ENCODE results near the gene LAMA5. TPM values are rescaled to one million over a fixed set of nuclear protein-coding genes. Genes with fewer than 3 reads are reported as not detected.
A peak's percentile ranks its signal among the peaks of the same experiment; 100 is the strongest.

The LAMA5 gene
- total RNA-seq, 8 experiments from 2014 or later, result 9.7 to 45.4 (median 24.9) TPM

DNA sequence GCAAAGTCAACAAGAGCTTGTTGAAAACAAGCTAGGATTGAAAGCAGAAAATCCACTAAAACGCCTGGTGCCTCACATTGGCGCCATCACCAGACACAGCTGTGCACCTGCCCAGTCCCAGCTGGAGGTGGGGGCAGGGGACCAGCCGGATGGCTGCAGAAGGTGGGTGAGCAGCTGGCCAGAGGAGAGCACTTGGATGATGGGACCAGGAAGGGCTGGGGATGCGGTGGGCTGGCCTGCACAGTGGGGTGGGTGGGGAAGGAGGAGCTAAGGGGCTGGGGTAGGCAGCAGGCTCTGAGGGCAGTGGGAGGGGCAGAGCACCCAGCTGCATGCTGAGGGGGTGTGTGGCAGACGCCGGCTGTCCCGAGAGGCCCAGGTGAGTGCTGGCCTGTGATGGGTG is 32.9 kb upstream of the LAMA5 start:
- no peak for ATAC-seq (replicated peaks in 6 of 8)
- WGBS, 10 experiments, result 80 to 100% (median 100%) methylated on average over 1 to 2 of the region's 7 CpGs; no CpG with 5 or more reads in 3 of the 10 experiments
- H3K27ac ChIP-seq, result no peak overlapping the region
- peaks cover 0 to under 1% of the 10 kb centered on the region in 2 donors for H3K4me1 ChIP-seq (replicated peaks in 1 of 2)
- H3K4me3 ChIP-seq, result no peak overlapping the region
- in situ Hi-C loops (cut with MboI; ENCODE audit: low pct_unique_long_range_greater_than_20kb in 2 of 9, low sequenced_read_pairs in 9 of 9, unreplicated experiment in 9 of 9), result loop anchor here in 2 of 9 experiments (25.0 kb wide), 1 partner anchor 212 kb away; no protein-coding TSS in a partner anchor

DNA sequence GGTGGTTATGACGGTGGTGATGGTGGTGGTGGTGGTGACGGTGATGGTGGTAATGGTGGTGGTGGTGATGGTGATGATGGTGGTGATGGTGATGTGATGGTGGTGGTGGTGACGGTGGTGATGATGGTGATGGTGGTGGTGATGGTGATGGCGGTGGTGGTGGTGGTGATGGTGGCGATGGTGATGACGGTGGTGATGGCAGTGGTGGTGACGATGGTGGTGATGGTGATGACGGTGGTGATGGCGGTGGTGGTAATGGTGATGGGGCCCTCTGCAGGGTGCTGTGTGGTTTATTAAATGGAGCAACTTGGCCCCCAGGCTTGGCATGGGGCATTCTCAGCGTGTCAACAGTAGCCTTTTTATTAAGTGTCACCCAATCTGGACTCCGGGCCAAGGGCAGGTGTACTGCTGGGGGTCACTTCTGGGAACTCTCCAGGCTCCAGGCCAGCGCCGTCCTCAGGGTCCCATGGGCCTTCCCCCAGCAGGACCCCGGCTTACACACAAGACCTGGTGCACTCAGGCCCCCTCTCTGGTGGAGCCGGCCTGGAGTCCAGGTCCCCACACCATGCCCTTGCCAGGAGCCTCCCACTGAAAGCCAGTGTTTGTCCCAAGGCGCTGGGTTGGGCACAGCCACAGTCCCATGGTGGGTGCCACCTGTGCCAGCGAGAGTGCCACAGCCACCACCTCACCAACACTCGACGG is 31.2 kb upstream of the LAMA5 start:
- no peaks in the 10 kb centered on the region for H3K4me1 ChIP-seq (replicated peaks in 1 of 2)
- H3K4me3 ChIP-seq, result no peak overlapping the region
- in situ Hi-C loops (cut with MboI; ENCODE audit: low pct_unique_long_range_greater_than_20kb in 2 of 9, low sequenced_read_pairs in 9 of 9, unreplicated experiment in 9 of 9), result loop anchor here in 2 of 9 experiments (25.0 kb wide), 2 partner anchors 111 to 211 kb away; partner anchors contain the start of gene MTG2 (in 1 of the 2)
- WGBS, 10 experiments, result 80 to 100% (median 95%) methylated on average over 1 to 6 of the region's 19 CpGs; no CpG with 5 or more reads in 4 of the 10 experiments
- ATAC-seq (replicated peaks in 6 of 8), result no peak
- H3K27ac ChIP-seq, result no peak overlapping the region

DNA sequence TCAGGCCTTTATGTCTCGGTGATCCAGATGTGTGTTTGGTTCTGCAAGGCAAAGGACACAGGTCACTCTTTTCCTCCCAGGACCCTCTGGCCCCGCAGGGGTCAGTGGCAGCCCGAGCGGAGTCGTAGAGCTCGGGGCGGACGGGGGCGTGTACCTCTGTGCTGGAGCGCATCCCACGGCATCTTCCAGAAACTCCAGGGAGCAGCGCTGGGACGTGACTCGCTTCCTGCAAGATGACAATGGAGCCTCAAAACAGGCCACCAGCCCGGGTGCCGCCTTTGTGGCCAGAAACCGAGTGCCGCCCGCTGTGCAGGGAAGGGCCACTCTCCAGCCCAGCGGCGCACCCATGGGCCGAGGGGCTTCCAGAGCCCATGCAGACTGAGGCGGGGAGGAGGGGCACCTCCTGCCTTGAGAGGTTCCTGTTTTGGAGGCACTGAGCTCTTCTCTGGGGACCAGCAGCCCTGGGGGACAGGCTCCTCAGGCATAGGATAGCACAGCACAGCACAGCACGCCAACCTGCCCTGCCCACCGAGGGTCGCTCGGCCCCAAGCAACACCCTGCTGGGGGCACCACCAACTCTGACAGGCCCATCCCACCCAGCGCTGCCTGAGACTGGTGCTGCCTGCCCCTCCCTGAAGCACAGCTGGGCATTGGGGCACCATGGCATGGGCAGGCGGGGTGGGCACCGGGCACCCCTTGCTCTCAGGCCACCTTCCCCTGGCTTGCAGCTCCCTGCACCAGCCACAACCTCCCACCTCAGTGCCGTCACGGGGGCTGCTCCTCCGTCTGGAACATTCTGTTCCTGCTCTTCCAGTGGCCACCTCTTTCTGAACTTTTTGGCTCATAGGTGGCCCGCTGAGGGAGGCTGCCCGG is 29.5 kb upstream of the LAMA5 start:
- Histone ChIP-seq H3K27ac (no peak overlapping the region), H3K4me1 (replicated peaks in 1 of 2) (no peaks in the 10 kb centered on the region), H3K4me3 (no peak overlapping the region)
- ATAC-seq (replicated peaks in 6 of 8), result no peak
- 80 to 100% (median 96%) methylated on average over 1 to 13 of the region's 35 CpGs; no CpG with 5 or more reads in 5 of the 10 experiments for WGBS, 10 experiments
- in situ Hi-C loops (cut with MboI; ENCODE audit: low pct_unique_long_range_greater_than_20kb in 2 of 9, low sequenced_read_pairs in 9 of 9, unreplicated experiment in 9 of 9), result loop anchor here in 2 of 9 experiments (25.0 kb wide), 2 partner anchors 109 to 209 kb away; partner anchors contain the start of gene MTG2 (in 1 of the 2)

DNA sequence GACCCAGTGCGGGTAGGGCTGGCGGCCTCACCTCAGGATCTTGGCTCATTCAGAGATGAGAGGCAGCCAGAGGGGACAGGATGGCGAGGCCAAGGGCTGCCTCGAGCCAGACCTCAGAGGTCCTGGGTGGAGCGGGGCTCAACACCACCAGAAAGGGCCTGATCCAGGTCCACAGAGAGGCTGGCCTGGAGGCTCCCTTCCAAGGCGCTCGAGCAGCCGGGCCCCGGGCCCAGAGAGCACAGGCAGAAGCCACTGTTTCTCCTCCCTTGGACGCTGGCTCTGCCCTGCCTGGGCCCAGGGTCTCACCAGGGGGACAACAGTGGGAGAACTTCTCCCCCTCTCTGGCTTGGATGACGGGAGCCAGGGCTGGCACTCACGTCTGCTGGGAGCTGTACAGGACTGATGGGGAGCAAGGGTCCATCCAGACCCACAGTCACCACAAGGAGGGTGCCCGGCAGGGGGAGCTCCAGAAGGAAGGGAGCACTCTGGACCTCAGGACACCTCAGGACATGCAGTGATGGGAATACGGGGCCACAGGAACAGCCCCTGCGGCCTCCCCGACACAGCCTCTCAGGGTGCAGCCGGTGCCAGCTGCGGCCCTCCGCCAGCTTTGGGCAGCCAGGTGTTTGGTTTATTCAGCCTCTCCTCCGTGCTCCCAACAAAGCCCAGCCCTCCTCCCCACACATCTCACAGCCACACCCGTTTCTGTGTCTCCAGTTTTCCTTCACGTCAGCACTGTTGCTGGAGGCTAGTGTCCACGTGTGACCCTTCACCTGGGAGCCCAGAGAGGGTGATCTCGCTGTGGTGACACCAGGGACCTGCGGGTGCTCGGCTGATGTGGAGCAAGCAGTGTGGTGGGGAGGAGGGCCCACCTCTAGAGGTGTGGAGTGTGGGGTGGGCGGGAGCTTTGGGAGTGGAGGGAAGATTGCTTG is 28.5 kb upstream of the LAMA5 start:
- Histone ChIP-seq H3K27ac (no peak overlapping the region), H3K4me1 (replicated peaks in 1 of 2) (no peaks in the 10 kb centered on the region), H3K4me3 (no peak overlapping the region)
- in situ Hi-C loops (cut with MboI; ENCODE audit: low pct_unique_long_range_greater_than_20kb in 2 of 9, low sequenced_read_pairs in 9 of 9, unreplicated experiment in 9 of 9), result loop anchor here in 2 of 9 experiments (25.0 kb wide), 2 partner anchors 108 to 208 kb away; partner anchors contain the start of gene MTG2 (in 1 of the 2)
- no peak for ATAC-seq (replicated peaks in 6 of 8)
- 68 to 100% (median 100%) methylated on average over 1 to 10 of the region's 27 CpGs; no CpG with 5 or more reads in 5 of the 10 experiments for WGBS, 10 experiments

DNA sequence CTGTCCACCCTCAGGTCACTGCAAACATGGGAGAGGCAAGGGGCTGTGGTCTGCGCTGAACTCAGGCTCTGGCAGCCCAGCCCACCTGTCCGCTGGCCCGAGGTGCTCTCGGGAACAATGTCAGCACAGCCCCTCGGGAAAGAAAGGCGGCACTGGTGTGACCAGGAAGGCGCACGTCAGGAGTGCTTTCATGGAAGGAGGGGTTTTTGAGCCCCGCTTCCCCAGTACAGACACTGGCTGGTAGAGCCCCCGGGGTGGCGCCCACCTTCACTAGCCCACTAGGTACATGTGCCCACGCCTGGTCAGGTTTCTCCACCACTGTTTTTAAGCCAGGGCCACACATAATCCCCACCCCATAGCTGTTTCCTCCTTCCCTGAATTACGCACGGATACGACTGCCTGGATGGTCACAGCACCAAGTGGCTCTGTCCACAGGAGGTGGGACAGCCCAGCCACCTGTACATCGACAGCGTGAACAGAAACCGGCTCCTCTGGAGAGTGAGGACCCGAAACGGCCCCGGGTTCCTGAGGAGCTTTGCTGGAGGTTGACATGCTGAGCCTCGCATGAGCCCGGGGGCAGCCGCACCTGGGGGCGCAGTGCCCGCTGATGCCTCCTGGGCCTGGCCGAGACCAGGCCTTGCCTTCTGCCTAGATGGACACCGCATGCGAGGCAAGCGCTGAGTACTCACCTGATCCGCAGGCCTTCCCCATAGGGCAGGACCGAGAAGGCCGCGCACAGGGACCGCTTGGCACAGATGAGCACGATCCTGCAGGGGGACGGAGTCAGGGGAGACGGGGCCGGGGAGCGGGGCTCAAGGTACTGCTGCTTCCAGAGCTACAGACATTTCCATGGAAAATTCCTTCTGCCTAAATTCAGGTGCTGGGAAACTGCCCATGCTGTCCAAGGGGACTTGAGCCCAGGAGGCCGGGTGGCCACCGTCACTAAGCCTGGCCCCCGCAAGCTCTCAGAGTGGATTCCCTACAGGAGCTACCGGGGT is 27.4 kb upstream of the LAMA5 start:
- in situ Hi-C loops (cut with MboI; ENCODE audit: low pct_unique_long_range_greater_than_20kb in 2 of 9, low sequenced_read_pairs in 9 of 9, unreplicated experiment in 9 of 9), result loop anchor here in 2 of 9 experiments (25.0 kb wide), 2 partner anchors 107 to 207 kb away; partner anchors contain the start of gene MTG2 (in 1 of the 2)
- no peak overlapping the region for H3K27ac ChIP-seq

DNA sequence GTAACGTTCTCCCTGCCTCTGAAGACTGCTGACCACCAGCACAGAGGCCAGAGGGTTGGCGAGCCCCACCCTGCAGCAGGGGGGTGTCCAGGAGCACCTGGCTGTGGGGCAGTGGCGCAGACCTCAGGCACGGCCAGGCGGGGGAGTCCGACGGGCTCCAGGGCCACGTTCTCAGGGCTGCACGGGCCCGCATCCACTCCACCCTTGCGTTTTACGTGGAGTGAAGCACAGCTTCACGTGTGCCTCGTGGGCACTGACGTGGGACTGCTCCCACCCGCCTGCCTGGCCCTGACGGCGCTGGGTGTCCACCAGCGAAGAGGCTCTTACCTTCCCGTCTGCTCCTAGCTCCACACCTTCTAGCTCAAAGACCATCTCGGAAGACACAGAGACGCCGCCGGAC is 26.7 kb upstream of the LAMA5 start:
- WGBS, 10 experiments, result 100% methylated on average over 1 of the region's 24 CpGs; no CpG with 5 or more reads in 7 of the 10 experiments
- H3K27ac ChIP-seq, result no peak overlapping the region
- H3K4me3 ChIP-seq, result no peak overlapping the region
- peak in 1 of 8 experiments; percentile 5 for ATAC-seq (replicated peaks in 6 of 8)
- no peaks in the 10 kb centered on the region for H3K4me1 ChIP-seq (replicated peaks in 1 of 2)
- in situ Hi-C loops (cut with MboI; ENCODE audit: low pct_unique_long_range_greater_than_20kb in 2 of 9, low sequenced_read_pairs in 9 of 9, unreplicated experiment in 9 of 9), result loop anchor here in 2 of 9 experiments (25.0 kb wide), 2 partner anchors 107 to 207 kb away; partner anchors contain the start of gene MTG2 (in 1 of the 2)

More for the DNA sequence above, 27.4 kb upstream of the LAMA5 start:
- no peak overlapping the region for H3K4me3 ChIP-seq
- 76 to 100% (median 92%) methylated on average over 1 to 10 of the region's 44 CpGs; no CpG with 5 or more reads in 4 of the 10 experiments for WGBS, 10 experiments
- H3K4me1 ChIP-seq (replicated peaks in 1 of 2), result no peaks in the 10 kb centered on the region
- ATAC-seq (replicated peaks in 6 of 8), result peak in 1 of 8 experiments; percentile 5

DNA sequence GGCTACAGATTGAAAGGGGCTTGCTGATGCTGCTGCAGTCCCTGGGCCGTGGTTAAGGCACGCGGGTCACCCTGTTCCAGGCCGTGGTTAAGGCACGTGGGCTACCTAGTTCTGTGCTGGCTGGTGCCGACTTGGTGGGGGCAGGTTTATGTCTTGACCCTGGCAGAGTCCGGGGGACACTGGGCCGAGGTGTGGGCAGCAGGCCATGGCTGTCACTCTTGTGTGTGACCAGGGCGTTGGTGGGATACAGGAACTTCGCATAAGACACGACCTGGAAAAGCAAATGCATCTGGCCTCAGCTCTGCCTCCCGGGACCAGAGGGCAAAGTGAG is 26.2 kb upstream of the LAMA5 start:
- Histone ChIP-seq H3K4me1 (replicated peaks in 1 of 2) (peaks cover 0 to 2% of the 10 kb centered on the region in 2 donors), H3K27ac (no peak overlapping the region), H3K4me3 (no peak overlapping the region)
- WGBS, 10 experiments, result 57 to 100% (median 90%) methylated on average over 1 to 12 of the region's 12 CpGs; no CpG with 5 or more reads in 5 of the 10 experiments
- ATAC-seq (replicated peaks in 6 of 8), result peak in 3 of 8 experiments; percentile 6 to 12 (median 7)
- in situ Hi-C loops (cut with MboI; ENCODE audit: low pct_unique_long_range_greater_than_20kb in 2 of 9, low sequenced_read_pairs in 9 of 9, unreplicated experiment in 9 of 9), result loop anchor here in 2 of 9 experiments (25.0 kb wide), 2 partner anchors 106 to 206 kb away; partner anchors contain the start of gene MTG2 (in 1 of the 2)

DNA sequence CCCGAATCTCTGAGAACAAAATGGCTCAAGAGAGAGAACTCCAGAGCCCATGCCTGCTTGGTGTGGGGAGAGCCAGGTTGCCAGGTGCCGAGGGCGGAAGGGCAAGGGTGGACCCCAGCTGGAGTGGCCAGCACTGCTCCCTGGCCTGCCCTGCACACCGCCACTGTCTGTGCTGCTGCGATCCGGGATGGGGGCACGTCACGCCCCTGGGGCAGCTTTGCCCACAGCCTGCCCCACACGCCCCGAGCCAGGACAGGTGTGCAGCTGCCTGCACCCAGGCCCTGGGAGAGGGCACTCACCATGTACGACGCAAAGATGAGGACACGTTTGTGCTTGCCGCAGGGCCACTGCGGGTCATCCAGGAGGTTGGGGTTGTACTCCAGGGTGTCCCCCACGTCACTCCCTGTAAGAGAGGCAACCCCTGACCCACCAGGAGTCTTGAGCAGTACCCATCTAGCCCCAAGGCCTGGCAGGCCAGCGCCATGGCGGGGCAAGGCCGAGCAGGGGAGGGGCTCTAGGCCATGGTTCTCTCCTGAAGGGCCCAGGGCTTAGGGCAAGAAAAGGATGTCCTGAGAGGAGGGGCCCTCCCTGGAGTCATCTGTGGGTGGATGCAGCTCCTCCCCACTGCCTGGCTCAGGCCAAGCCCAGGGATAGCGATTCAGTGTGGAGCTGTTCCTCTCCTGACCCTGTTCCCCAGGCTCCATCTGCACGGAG is 25.7 kb upstream of the LAMA5 start:
- Histone ChIP-seq H3K4me3 (no peak overlapping the region), H3K4me1 (replicated peaks in 1 of 2) (peaks cover 3 to 7% of the 10 kb centered on the region in 2 donors), H3K27ac (no peak overlapping the region)
- in situ Hi-C loops (cut with MboI; ENCODE audit: low pct_unique_long_range_greater_than_20kb in 2 of 9, low sequenced_read_pairs in 9 of 9, unreplicated experiment in 9 of 9), result loop anchor here in 2 of 9 experiments (25.0 kb wide), 2 partner anchors 105 to 205 kb away; partner anchors contain the start of gene MTG2 (in 1 of the 2)
- WGBS, 10 experiments, result 0 to 96% (median 89%) methylated on average over 1 to 8 of the region's 21 CpGs; no CpG with 5 or more reads in 5 of the 10 experiments
- ATAC-seq (replicated peaks in 6 of 8), result peak; percentile 5 to 69 (median 19)

DNA sequence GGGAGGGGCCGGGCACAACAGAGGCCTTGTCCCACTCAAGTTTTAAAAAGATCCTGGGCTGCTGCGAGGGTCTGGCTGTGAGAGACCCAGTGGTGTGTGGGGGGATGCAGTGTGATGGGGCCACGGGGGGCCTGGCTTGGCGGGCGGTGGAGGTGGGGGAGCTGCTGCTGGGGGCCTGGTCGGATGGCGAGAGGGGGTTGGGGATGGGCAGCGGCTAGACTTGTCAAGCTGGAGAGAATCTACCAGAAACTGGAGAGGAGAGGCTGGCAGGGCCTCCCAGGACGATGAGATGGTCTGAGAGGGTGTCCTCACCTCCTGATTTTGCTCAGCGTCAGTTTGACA is 24.9 kb upstream of the LAMA5 start:
- in situ Hi-C loops (cut with MboI; ENCODE audit: low pct_unique_long_range_greater_than_20kb in 2 of 9, low sequenced_read_pairs in 9 of 9, unreplicated experiment in 9 of 9), result loop anchor here in 2 of 9 experiments (25.0 kb wide), 2 partner anchors 105 to 205 kb away; partner anchors contain the start of gene MTG2 (in 1 of the 2)

DNA sequence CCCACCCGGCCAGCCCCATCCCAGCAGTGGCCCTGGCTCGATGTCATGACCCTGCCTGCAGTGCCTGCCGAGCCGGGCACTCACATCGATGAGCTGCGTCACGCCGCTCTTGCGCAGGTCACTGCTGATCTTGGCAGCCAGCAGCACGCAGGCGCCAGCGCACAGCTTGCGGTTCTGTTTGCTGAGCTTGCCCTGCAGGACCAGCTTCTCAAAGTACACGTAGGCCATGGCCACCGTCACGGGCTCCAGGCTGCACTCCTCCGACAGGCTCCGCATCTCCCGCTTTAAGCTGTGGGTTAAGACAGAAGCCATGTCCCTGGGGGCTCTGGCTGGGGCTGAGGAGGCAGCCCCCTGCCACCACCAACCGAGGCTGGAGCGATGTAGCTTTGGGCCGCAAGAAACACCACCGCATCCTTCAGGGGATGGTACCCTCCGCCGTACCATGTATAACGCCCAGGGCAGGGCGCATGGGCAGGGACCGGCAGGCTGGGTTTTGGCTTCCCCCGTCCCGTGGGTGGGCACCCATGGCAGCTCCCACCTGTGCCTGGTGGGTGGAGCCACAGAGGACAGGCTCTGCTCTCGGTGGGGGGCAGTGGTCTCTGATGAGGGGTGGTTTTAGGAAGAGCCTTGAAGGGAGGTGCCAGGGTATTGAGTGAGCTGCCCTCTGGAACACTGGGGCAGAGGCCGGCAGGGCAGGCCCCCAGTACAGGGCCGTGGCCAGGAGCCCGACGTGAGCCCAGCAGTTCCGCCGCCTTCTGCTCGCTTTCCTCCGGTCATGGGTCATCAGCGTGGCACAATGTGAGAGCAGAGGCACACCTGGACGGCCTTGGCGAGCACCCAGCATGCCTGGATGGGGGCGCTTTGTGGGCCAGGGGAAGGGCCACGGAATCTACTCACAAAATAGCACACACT is 24.3 kb upstream of the LAMA5 start:
- peaks cover 4 to 9% of the 10 kb centered on the region in 2 donors for H3K4me1 ChIP-seq (replicated peaks in 1 of 2)
- WGBS, 10 experiments, result 87 to 96% (median 89%) methylated on average over 3 to 9 of the region's 44 CpGs; no CpG with 5 or more reads in 7 of the 10 experiments
- no peak for ATAC-seq (replicated peaks in 6 of 8)
- no peak overlapping the region for H3K27ac ChIP-seq
- in situ Hi-C loops (cut with MboI; ENCODE audit: low pct_unique_long_range_greater_than_20kb in 2 of 9, low sequenced_read_pairs in 9 of 9, unreplicated experiment in 9 of 9), result loop anchor here in 2 of 9 experiments (25.0 kb wide), 2 partner anchors 104 to 204 kb away; partner anchors contain the start of gene MTG2 (in 1 of the 2)
- H3K4me3 ChIP-seq, result no peak overlapping the region

More for the DNA sequence above, 24.9 kb upstream of the LAMA5 start:
- H3K4me1 ChIP-seq (replicated peaks in 1 of 2), result peaks cover 4 to 9% of the 10 kb centered on the region in 2 donors
- WGBS, 10 experiments, result 78% methylated on average over 2 of the region's 10 CpGs; no CpG with 5 or more reads in 9 of the 10 experiments
- no peak for ATAC-seq (replicated peaks in 6 of 8)
- no peak overlapping the region for H3K4me3 ChIP-seq
- no peak overlapping the region for H3K27ac ChIP-seq
